ENCODE measurements around the gene SLC22A5. TPM values are rescaled to one million over a fixed set of nuclear protein-coding genes. Genes with fewer than 3 reads are reported as not detected.

Gene SLC22A5
- total and polyA plus RNA-seq, 2 donors (not counting 1 experiment from before 2014, with no cell fraction given): 5.7 to 12.9 TPM

DNA sequence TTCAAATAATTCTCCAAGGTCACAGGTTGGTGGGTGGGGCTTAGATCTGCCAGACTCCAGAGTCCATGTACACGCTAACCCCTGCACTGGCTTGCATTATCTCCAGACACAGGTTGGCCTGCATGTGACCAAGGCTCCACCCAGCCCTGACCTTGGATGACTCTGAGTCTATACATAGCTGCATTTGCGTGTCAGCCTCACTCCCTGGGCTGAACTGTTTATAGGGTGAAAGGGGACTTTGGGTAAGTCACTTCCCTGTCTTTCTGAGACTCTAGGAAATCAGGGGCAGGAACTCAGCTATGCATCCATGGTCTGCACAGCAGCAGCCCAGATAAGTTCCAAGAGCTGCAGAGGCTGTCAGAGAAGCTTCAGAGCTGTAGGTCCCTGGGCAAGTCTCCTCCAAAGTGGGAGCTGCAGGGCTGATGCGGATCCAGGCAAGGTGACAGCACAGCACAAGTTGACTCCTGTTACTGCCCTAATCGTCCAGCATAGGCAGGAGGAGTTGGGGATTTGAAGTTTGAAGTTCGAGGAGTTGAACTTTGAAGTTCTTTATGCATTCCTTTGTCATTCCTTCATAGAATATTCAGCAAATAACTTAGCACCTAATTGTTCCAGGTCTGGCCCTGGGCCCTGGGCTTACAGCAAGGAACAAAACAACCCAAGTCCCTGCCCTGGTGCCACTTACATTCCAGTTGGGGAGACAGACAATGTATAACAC, 53.4 kb downstream of the SLC22A5 start:
- H3K4me3 Mint-ChIP-seq: peak overlapping the region; percentile 82
- H3K4me3 ChIP-seq (ENCODE audit: control extremely low read depth in 1 of 5, extremely low read depth in 1 of 5, insufficient read depth in 1 of 5, low read depth in 2 of 5, low read length in 4 of 5): peak overlapping the region in 1 of 5 experiments; percentile 17
- no peaks in the 10 kb centered on the region for H3K9me3 Mint-ChIP-seq (ENCODE audit: insufficient read depth)
- no peaks in the 10 kb centered on the region for H3K27me3 ChIP-seq (replicated peaks in 1 of 4; ENCODE audit: control extremely low read depth in 1 of 4, control insufficient read depth in 3 of 4, insufficient read depth in 4 of 4, low read length in 3 of 4)
- ATAC-seq (ENCODE audit: low read depth): peak; percentile 20
- peaks cover 96% of the 10 kb centered on the region for H3K4me1 Mint-ChIP-seq
- DNase-seq: peak; percentile 73
- H3K27ac Mint-ChIP-seq: peak overlapping the region; percentile 93
- H2AFZ ChIP-seq (ENCODE audit: insufficient read depth, low read depth, low read length, poor library complexity, severe bottlenecking): no peak overlapping the region
- H3K27ac ChIP-seq (ENCODE audit: low read length in 2 of 2): peak overlapping the region; percentile 92 to 94
- peaks cover under 1 to 20% of the 10 kb centered on the region in 2 experiments for H3K36me3 ChIP-seq (replicated peaks in 1 of 2; ENCODE audit: control extremely low read depth in 1 of 2, control insufficient read depth in 1 of 2, extremely low read depth in 1 of 2, insufficient read depth in 2 of 2, low read length in 1 of 2)
- 31% methylated on average over 2 of the region's 5 CpGs for WGBS (ENCODE audit: insufficient coverage)
- H3K79me2 ChIP-seq (ENCODE audit: control insufficient read depth, insufficient read depth, low read length): peaks cover 90% of the 10 kb centered on the region
- H3K27me3 Mint-ChIP-seq: no peaks in the 10 kb centered on the region
- no peak overlapping the region for H3K9ac ChIP-seq (ENCODE audit: low read length)
- H3K4me2 ChIP-seq (replicated peaks; ENCODE audit: low read depth, low read length, poor library complexity, severe bottlenecking): peak overlapping the region; percentile 68
- POLR2A ChIA-PET: interaction anchor here (1.0 to 4.4 kb wide), 10 partner anchors 12 to 78 kb away, joined by 4 to 35 read pairs (median 8); partner anchors contain the start of gene IRF1
- CTCF ChIA-PET: interaction anchor here (0.9 to 11.2 kb wide), 10 partner anchors 8 to 75 kb away, joined by 3 to 127 read pairs (median 16); partner anchors contain the start of gene IRF1
- intact Hi-C loops (cut with micrococcal nuclease): loop anchor here (5.0 kb wide), 1 partner anchor 626 kb away; the partner anchor contains the start of gene FNIP1
- peaks cover 5% of the 10 kb centered on the region for H4K20me1 ChIP-seq (ENCODE audit: control insufficient read depth, insufficient read depth, low read length, poor library complexity, severe bottlenecking)
- no peak for TF ChIP-seq CTCF (IDR thresholded peaks at IDR 0.05)
- TF ChIP-seq EZH2 (IDR thresholded peaks at IDR 0.05; ENCODE audit: borderline replicate concordance, insufficient read depth, low read depth, low read length, poor library complexity, severe bottlenecking): no peak
- H3K4me1 ChIP-seq (ENCODE audit: control insufficient read depth in 2 of 2, insufficient read depth in 2 of 2, low read length in 2 of 2): peaks cover 91 to 93% of the 10 kb centered on the region in 2 donors
- no peaks in the 10 kb centered on the region for H3K9me3 ChIP-seq (ENCODE audit: control extremely low read depth in 1 of 3, control insufficient read depth in 2 of 3, insufficient read depth in 1 of 3, low read length in 2 of 3)
